WTC11 (cell line): ENCODE measurements around the gene RAB24. TPM values are rescaled to one million over a fixed set of nuclear protein-coding genes. Genes with fewer than 3 reads are reported as not detected.

Experiments
- ATAC-seq: fragments of 200-7000 bp; cut with Tn5 transposase; 2 replicates; pipeline ENCODE4 v1.10.0; 2021; ENCODE audit warnings: mild to moderate bottlenecking, moderate library complexity
- CTCF ChIA-PET: fragments of 300-600 bp; sonication (Branson Sonifier 250); formaldehyde crosslinking; loops from one replicate; lab custom pipeline; 2021; ENCODE audit warnings: antibody characterized with exemption; lab: Charles Lee
- POLR2A ChIA-PET: fragments of 350-600 bp; sonication (Branson Sonifier 250); formaldehyde crosslinking; loops from one replicate; lab custom pipeline; 2021; ENCODE audit warnings: antibody characterized with exemption; lab: Charles Lee
- DNase-seq: peaks from one replicate; pipeline ENCODE4 v3.0.0; 2021; ENCODE audit warnings: low spot score
- H3K27ac Mint-ChIP-seq: 2 replicates; pipeline ENCODE4 v1.8.0; 2021; ENCODE audit warnings: mixed read lengths
- H3K27me3 Mint-ChIP-seq: 2 replicates; pipeline ENCODE4 v1.8.0; 2021; ENCODE audit warnings: low read depth, mild to moderate bottlenecking, moderate library complexity, mixed read lengths
- H3K36me3 Mint-ChIP-seq: 2 replicates; pipeline ENCODE4 v1.8.0; 2021; ENCODE audit warnings: mixed read lengths
- H3K4me1 Mint-ChIP-seq: 2 replicates; pipeline ENCODE4 v1.8.0; 2022; ENCODE audit warnings: mixed read lengths
- H3K4me3 Mint-ChIP-seq: 2 replicates; pipeline ENCODE4 v1.8.0; 2021; ENCODE audit warnings: mild to moderate bottlenecking, moderate library complexity, mixed read lengths
- H3K9me3 Mint-ChIP-seq: 2 replicates; pipeline ENCODE4 v1.8.0; 2021; ENCODE audit warnings: mixed read lengths
- CREM ChIP-seq: sonication (generic); formaldehyde crosslinking; IDR thresholded peaks from 2 replicates; pipeline ENCODE4 v1.8.1; 2022; ENCODE audit warnings: mild to moderate bottlenecking, missing genetic modification reagents, moderate library complexity
- GABPB1 ChIP-seq: sonication (generic); formaldehyde crosslinking; IDR thresholded peaks from 2 replicates; pipeline ENCODE4 v1.8.1; 2023; ENCODE audit warnings: mild to moderate bottlenecking, missing genetic modification reagents
- IRF1 ChIP-seq: sonication (generic); formaldehyde crosslinking; IDR thresholded peaks from 2 replicates; pipeline ENCODE4 v1.8.0; 2023; ENCODE audit warnings: missing genetic modification reagents
- MAX ChIP-seq: sonication (generic); formaldehyde crosslinking; IDR thresholded peaks from 2 replicates; pipeline ENCODE4 v1.8.0; 2022; ENCODE audit warnings: mild to moderate bottlenecking, missing genetic modification reagents
- MLX ChIP-seq: sonication (generic); formaldehyde crosslinking; IDR thresholded peaks from 2 replicates; pipeline ENCODE4 v1.8.1; 2023; ENCODE audit warnings: mild to moderate bottlenecking, missing genetic modification reagents, moderate library complexity
- NR1H2 ChIP-seq: sonication (generic); formaldehyde crosslinking; IDR thresholded peaks from 2 replicates; pipeline ENCODE4 v1.9.0; 2021; ENCODE audit warnings: mild to moderate bottlenecking, moderate library complexity, missing genetic modification reagents
- RELA ChIP-seq: sonication (generic); formaldehyde crosslinking; IDR thresholded peaks from 2 replicates; pipeline ENCODE4 v1.8.1; 2022; ENCODE audit warnings: missing genetic modification reagents, mild to moderate bottlenecking, borderline replicate concordance
- SMAD3 ChIP-seq: sonication (generic); formaldehyde crosslinking; IDR thresholded peaks from 2 replicates; pipeline ENCODE4 v1.8.0; 2022; ENCODE audit warnings: missing genetic modification reagents, mild to moderate bottlenecking, borderline replicate concordance
- TEAD4 ChIP-seq: sonication (generic); formaldehyde crosslinking; IDR thresholded peaks from 2 replicates; pipeline ENCODE4 v1.8.0; 2022; ENCODE audit warnings: mild to moderate bottlenecking, missing genetic modification reagents
- TP53 ChIP-seq: sonication (generic); formaldehyde crosslinking; IDR thresholded peaks from 2 replicates; pipeline ENCODE4 v1.8.1; 2023; ENCODE audit warnings: mild to moderate bottlenecking, missing genetic modification reagents
- ZBTB43 ChIP-seq: sonication (generic); formaldehyde crosslinking; IDR thresholded peaks from 2 replicates; pipeline ENCODE4 v1.8.1; 2023; ENCODE audit warnings: mild to moderate bottlenecking, missing genetic modification reagents
- ZNF232 ChIP-seq: sonication (generic); formaldehyde crosslinking; IDR thresholded peaks from 2 replicates; pipeline ENCODE4 v1.8.0; 2022; ENCODE audit warnings: mild to moderate bottlenecking, missing genetic modification reagents
- ZNF532 ChIP-seq: fragments of 250-450 bp; sonication (Bioruptor Pico); IDR thresholded peaks from 2 replicates; pipeline ENCODE4 v1.9.0; 2021; ENCODE audit warnings: mild to moderate bottlenecking, borderline replicate concordance
- total RNA-seq: library from RNA; stranded (reverse); gene quantifications from 3 replicates; pipeline ENCODE4 v1.2.3, GENCODE V29; 2021
- TF ChIP-seq, protein P1 (sequence below): sonication (generic); formaldehyde crosslinking; IDR thresholded peaks from 2 replicates; pipeline ENCODE4 v1.8.0; 2022; ENCODE audit warnings: mild to moderate bottlenecking, missing genetic modification reagents
- TF ChIP-seq, protein P2 (sequence below): sonication (generic); formaldehyde crosslinking; IDR thresholded peaks from 2 replicates; pipeline ENCODE4 v1.8.0; 2022; ENCODE audit warnings: mild to moderate bottlenecking, missing genetic modification reagents
- TF ChIP-seq, protein P3 (sequence below): sonication (generic); formaldehyde crosslinking; IDR thresholded peaks from 2 replicates; pipeline ENCODE4 v1.8.1; 2022; ENCODE audit warnings: mild to moderate bottlenecking, moderate library complexity, missing genetic modification reagents
- TF ChIP-seq, protein P4 (sequence below): sonication (generic); formaldehyde crosslinking; IDR thresholded peaks from 2 replicates; pipeline ENCODE4 v1.8.0; 2023; ENCODE audit warnings: missing genetic modification reagents, mild to moderate bottlenecking, borderline replicate concordance

Gene RAB24
- total RNA-seq, 1 experiment from 2014 or later, result 37.0 TPM

- ChIA-PET CTCF (interaction anchor here (0.5 to 4.5 kb wide), 20 partner anchors 11 to 201 kb away, joined by 3 to 91 read pairs (median 6); partner anchors contain the start of genes PDLIM7 and PRR7), POLR2A (interaction anchor here (0.6 to 2.3 kb wide), 4 partner anchors 9 to 114 kb away, joined by 3 to 8 read pairs (median 4); partner anchors contain the start of genes GRK6, PRELID1 and RAB24)
- H3K9me3 Mint-ChIP-seq, result no peaks in the 10 kb centered on the region
- H3K4me3 Mint-ChIP-seq, result peak overlapping the region; percentile 64
- ATAC-seq (peak; percentile 4), DNase-seq (peak; percentile 55)
- no peaks in the 10 kb centered on the region for H3K27me3 Mint-ChIP-seq
- H3K36me3 Mint-ChIP-seq, result peaks cover 2% of the 10 kb centered on the region; the same call in 1 of the 2 replicates
- H3K27ac Mint-ChIP-seq, result peak overlapping the region; percentile 32; the same call in 1 of the 2 replicates
- H3K4me1 Mint-ChIP-seq, result peaks cover 18% of the 10 kb centered on the region
- TF ChIP-seq TEAD4 (CRISPR knock-in tag) (no peak), ZNF232 (CRISPR knock-in tag) (no peak), MLX (peak; percentile 79; the same call in 1 of the 2 replicates), RELA (CRISPR knock-in tag) (no peak), IRF1 (CRISPR knock-in tag) (no peak), CREM (CRISPR knock-in tag) (0 out of 2 replicates have a peak, but pooled peaks have one; percentile 2), MAX (no peak), NR1H2 (CRISPR knock-in tag) (no peak), ZBTB43 (CRISPR knock-in tag) (no peak), SMAD3 (CRISPR knock-in tag) (no peak), GABPB1 (CRISPR knock-in tag) (no peak), ZNF532 (CRISPR knock-in tag) (no peak), TP53 (CRISPR knock-in tag) (no peak)
- TF ChIP-seq, protein P1, sequence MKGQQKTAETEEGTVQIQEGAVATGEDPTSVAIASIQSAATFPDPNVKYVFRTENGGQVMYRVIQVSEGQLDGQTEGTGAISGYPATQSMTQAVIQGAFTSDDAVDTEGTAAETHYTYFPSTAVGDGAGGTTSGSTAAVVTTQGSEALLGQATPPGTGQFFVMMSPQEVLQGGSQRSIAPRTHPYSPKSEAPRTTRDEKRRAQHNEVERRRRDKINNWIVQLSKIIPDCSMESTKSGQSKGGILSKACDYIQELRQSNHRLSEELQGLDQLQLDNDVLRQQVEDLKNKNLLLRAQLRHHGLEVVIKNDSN (CRISPR knock-in tag), result 0 out of 2 replicates have a peak, but pooled peaks have one; percentile 44
- TF ChIP-seq, protein P2, sequence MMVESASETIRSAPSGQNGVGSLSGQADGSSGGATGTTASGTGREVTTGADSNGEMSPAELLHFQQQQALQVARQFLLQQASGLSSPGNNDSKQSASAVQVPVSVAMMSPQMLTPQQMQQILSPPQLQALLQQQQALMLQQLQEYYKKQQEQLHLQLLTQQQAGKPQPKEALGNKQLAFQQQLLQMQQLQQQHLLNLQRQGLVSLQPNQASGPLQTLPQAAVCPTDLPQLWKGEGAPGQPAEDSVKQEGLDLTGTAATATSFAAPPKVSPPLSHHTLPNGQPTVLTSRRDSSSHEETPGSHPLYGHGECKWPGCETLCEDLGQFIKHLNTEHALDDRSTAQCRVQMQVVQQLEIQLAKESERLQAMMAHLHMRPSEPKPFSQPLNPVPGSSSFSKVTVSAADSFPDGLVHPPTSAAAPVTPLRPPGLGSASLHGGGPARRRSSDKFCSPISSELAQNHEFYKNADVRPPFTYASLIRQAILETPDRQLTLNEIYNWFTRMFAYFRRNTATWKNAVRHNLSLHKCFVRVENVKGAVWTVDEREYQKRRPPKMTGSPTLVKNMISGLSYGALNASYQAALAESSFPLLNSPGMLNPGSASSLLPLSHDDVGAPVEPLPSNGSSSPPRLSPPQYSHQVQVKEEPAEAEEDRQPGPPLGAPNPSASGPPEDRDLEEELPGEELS (CRISPR knock-in tag), result no peak
- TF ChIP-seq, protein P3, sequence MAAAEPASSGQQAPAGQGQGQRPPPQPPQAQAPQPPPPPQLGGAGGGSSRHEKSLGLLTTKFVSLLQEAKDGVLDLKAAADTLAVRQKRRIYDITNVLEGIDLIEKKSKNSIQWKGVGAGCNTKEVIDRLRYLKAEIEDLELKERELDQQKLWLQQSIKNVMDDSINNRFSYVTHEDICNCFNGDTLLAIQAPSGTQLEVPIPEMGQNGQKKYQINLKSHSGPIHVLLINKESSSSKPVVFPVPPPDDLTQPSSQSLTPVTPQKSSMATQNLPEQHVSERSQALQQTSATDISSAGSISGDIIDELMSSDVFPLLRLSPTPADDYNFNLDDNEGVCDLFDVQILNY, result no peak
- TF ChIP-seq, protein P4, sequence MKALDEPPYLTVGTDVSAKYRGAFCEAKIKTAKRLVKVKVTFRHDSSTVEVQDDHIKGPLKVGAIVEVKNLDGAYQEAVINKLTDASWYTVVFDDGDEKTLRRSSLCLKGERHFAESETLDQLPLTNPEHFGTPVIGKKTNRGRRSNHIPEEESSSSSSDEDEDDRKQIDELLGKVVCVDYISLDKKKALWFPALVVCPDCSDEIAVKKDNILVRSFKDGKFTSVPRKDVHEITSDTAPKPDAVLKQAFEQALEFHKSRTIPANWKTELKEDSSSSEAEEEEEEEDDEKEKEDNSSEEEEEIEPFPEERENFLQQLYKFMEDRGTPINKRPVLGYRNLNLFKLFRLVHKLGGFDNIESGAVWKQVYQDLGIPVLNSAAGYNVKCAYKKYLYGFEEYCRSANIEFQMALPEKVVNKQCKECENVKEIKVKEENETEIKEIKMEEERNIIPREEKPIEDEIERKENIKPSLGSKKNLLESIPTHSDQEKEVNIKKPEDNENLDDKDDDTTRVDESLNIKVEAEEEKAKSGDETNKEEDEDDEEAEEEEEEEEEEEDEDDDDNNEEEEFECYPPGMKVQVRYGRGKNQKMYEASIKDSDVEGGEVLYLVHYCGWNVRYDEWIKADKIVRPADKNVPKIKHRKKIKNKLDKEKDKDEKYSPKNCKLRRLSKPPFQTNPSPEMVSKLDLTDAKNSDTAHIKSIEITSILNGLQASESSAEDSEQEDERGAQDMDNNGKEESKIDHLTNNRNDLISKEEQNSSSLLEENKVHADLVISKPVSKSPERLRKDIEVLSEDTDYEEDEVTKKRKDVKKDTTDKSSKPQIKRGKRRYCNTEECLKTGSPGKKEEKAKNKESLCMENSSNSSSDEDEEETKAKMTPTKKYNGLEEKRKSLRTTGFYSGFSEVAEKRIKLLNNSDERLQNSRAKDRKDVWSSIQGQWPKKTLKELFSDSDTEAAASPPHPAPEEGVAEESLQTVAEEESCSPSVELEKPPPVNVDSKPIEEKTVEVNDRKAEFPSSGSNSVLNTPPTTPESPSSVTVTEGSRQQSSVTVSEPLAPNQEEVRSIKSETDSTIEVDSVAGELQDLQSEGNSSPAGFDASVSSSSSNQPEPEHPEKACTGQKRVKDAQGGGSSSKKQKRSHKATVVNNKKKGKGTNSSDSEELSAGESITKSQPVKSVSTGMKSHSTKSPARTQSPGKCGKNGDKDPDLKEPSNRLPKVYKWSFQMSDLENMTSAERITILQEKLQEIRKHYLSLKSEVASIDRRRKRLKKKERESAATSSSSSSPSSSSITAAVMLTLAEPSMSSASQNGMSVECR (CRISPR knock-in tag), result peak; percentile 70; the same call in 1 of the 2 replicates
These were observed 9.2 kb upstream of the RAB24 start for GRCh38 chr5:177312649-177313181.
